H9 (cell line): ENCODE measurements around the gene AGXT. TPM values are rescaled to one million over a fixed set of nuclear protein-coding genes. Genes with fewer than 3 reads are reported as not detected.

Experiments used
- DNase-seq: peaks from one replicate; pipeline ENCODE4 v3.0.0-alpha.2; 2017
- H2AFZ ChIP-seq: one replicate; pipeline ENCODE4 v1.6.1; 2013; ENCODE audit warnings: mild to moderate bottlenecking, low read length, control low read depth, moderate library complexity
- H2AK5ac ChIP-seq: 2 replicates; pipeline ENCODE4 v1.6.1; 2013; ENCODE audit warnings: low read length, control low read depth, mixed read lengths; ENCODE audit not compliant: insufficient read length
- H2BK120ac ChIP-seq: one replicate; pipeline ENCODE4 v1.6.1; 2013; ENCODE audit warnings: low read depth, mild to moderate bottlenecking, low read length, control low read depth, inconsistent platforms; ENCODE audit not compliant: poor library complexity, severe bottlenecking
- H2BK12ac ChIP-seq: 2 replicates; pipeline ENCODE4 v1.6.1; 2013; ENCODE audit warnings: low read length, control low read depth, mixed read lengths, low read depth; ENCODE audit not compliant: insufficient read length
- H2BK15ac ChIP-seq: 2 replicates; pipeline ENCODE4 v1.6.1; 2013; ENCODE audit warnings: low read depth, low read length, control low read depth
- H2BK20ac ChIP-seq: one replicate; pipeline ENCODE4 v1.6.1; 2013; ENCODE audit warnings: low read depth, mild to moderate bottlenecking, low read length, control low read depth, inconsistent platforms; ENCODE audit not compliant: poor library complexity, severe bottlenecking
- H2BK5ac ChIP-seq: 2 replicates; pipeline ENCODE4 v1.6.1; 2013; ENCODE audit warnings: low read length, control low read depth, mixed read lengths; ENCODE audit not compliant: insufficient read length
- H3K14ac ChIP-seq: 2 replicates; pipeline ENCODE4 v1.6.1; 2013; ENCODE audit warnings: low read length, control low read depth; ENCODE audit not compliant: insufficient read depth
- H3K18ac ChIP-seq: 2 replicates; pipeline ENCODE4 v1.6.1; 2013; ENCODE audit warnings: low read depth, mild to moderate bottlenecking, mixed read lengths, low read length, control low read depth; ENCODE audit not compliant: insufficient read length
- H3K23ac ChIP-seq: 2 replicates; pipeline ENCODE4 v1.6.1; 2013; ENCODE audit warnings: low read length, control low read depth, mixed read lengths, low read depth; ENCODE audit not compliant: insufficient read length
- H3K23me2 ChIP-seq: 2 replicates; pipeline ENCODE4 v1.6.1; 2013; ENCODE audit warnings: low read depth, mild to moderate bottlenecking, mixed read lengths, low read length, control low read depth; ENCODE audit not compliant: insufficient read length, poor library complexity, severe bottlenecking
- H3K27ac ChIP-seq: 2 replicates; pipeline ENCODE4 v1.5.1; 2013; ENCODE audit warnings: low read length, control low read depth, mixed read lengths, low read depth; ENCODE audit not compliant: insufficient read length
- H3K27me3 ChIP-seq: 2 replicates; pipeline ENCODE4 v1.6.1; 2013; ENCODE audit warnings: low read length, control low read depth, inconsistent platforms; ENCODE audit not compliant: insufficient read depth
- H3K4ac ChIP-seq: 2 replicates; pipeline ENCODE4 v1.6.1; 2013; ENCODE audit warnings: low read depth, mild to moderate bottlenecking, control low read depth, inconsistent platforms, low read length, moderate library complexity
- H3K4me1 ChIP-seq: 2 replicates; pipeline ENCODE4 v1.6.1; 2013; ENCODE audit warnings: low read length, control low read depth, inconsistent platforms; ENCODE audit not compliant: insufficient read depth
- H3K4me2 ChIP-seq: 2 replicates; pipeline ENCODE4 v1.6.1; 2013; ENCODE audit warnings: low read length, control low read depth, mixed read lengths; ENCODE audit not compliant: insufficient read length, insufficient read depth
- H3K56ac ChIP-seq: 2 replicates; pipeline ENCODE4 v1.6.1; 2013; ENCODE audit warnings: low read depth, mild to moderate bottlenecking, mixed read lengths, low read length, control low read depth; ENCODE audit not compliant: insufficient read length
- H3K79me1 ChIP-seq: 2 replicates; pipeline ENCODE4 v1.6.1; 2013; ENCODE audit warnings: low read depth, mild to moderate bottlenecking, moderate library complexity, low read length, control low read depth, inconsistent platforms; ENCODE audit not compliant: insufficient read depth, poor library complexity, severe bottlenecking
- H3K79me2 ChIP-seq: 2 replicates; pipeline ENCODE4 v1.6.1; 2013; ENCODE audit warnings: low read length, control low read depth, inconsistent platforms; ENCODE audit not compliant: insufficient read depth
- H3K9ac ChIP-seq: 2 replicates; pipeline ENCODE4 v1.6.1; 2013; ENCODE audit warnings: low read length, control low read depth, mixed read lengths; ENCODE audit not compliant: insufficient read length; ENCODE audit errors: extremely low read depth
- H3K9me3 ChIP-seq: one replicate; pipeline ENCODE4 v1.6.1; 2013; ENCODE audit warnings: low read depth, low read length, inconsistent platforms; ENCODE audit not compliant: control insufficient read depth
- H3T11ph ChIP-seq: one replicate; pipeline ENCODE4 v1.6.1; 2013; ENCODE audit warnings: mild to moderate bottlenecking, low read length, control low read depth, inconsistent platforms
- H4K20me1 ChIP-seq: one replicate; pipeline ENCODE4 v1.6.1; 2013; ENCODE audit not compliant: control insufficient read depth, insufficient read length, insufficient read depth
- H4K5ac ChIP-seq: 2 replicates; pipeline ENCODE4 v1.6.1; 2013; ENCODE audit warnings: low read depth, mild to moderate bottlenecking, mixed read lengths, low read length, control low read depth; ENCODE audit not compliant: insufficient read length
- H4K8ac ChIP-seq: replicated peaks from 2 replicates; pipeline ENCODE4 v1.6.1; 2013; ENCODE audit warnings: low read length, control low read depth, mixed read lengths, low read depth; ENCODE audit not compliant: insufficient read length
- H4K91ac ChIP-seq: 2 replicates; pipeline ENCODE4 v1.6.1; 2013; ENCODE audit warnings: low read depth, mild to moderate bottlenecking, moderate library complexity, mixed read lengths, low read length, control low read depth; ENCODE audit not compliant: insufficient read length
- H3K27ac Mint-ChIP-seq, 3 experiments: 2 replicates in 2 of 3; 3 replicates in 1 of 3; pipeline ENCODE4 v1.8.0; 2020 to 2021; ENCODE audit warnings: mixed read lengths in 3 of 3, mild to moderate bottlenecking in 1 of 3, moderate library complexity in 1 of 3
- H3K27me3 Mint-ChIP-seq: 2 replicates; pipeline ENCODE4 v1.8.0; 2021; ENCODE audit warnings: low read depth, mild to moderate bottlenecking, moderate library complexity, mixed read lengths
- H3K36me3 Mint-ChIP-seq, 3 experiments: 2 replicates in 2 of 3; 3 replicates in 1 of 3; pipeline ENCODE4 v1.8.0; 2020 to 2021; ENCODE audit warnings: low read depth in 3 of 3, mixed read lengths in 3 of 3; ENCODE audit not compliant: insufficient read depth in 1 of 3
- H3K4me1 Mint-ChIP-seq, 2 experiments: 2 replicates each; pipeline ENCODE4 v1.8.0; 2020; ENCODE audit warnings: mixed read lengths in 2 of 2
- H3K4me3 Mint-ChIP-seq, 2 experiments: 2 replicates in 1 of 2; 3 replicates in 1 of 2; pipeline ENCODE4 v1.8.0; 2020 to 2021; ENCODE audit warnings: mild to moderate bottlenecking in 2 of 2, mixed read lengths in 2 of 2, moderate library complexity in 1 of 2
- H3K9me3 Mint-ChIP-seq, 2 experiments: 2 replicates in 1 of 2; 3 replicates in 1 of 2; pipeline ENCODE4 v1.8.0; 2020; ENCODE audit warnings: mild to moderate bottlenecking in 2 of 2, mixed read lengths in 2 of 2, moderate library complexity in 1 of 2
- CTCF ChIP-seq: fragments of 200-600 bp; sonication (generic); conservative IDR thresholded peaks from 3 replicates; pipeline ENCODE4 v1.8.0; 2021; ENCODE audit warnings: antibody characterized with exemption, mild to moderate bottlenecking
- WGBS: extraction: QIAGEN DNeasy Blood & Tissue Kit; methylation state at CpG from one replicate; pipeline ENCODE4 v1.1.7; 2013; ENCODE audit warnings: missing lambda C conversion rate, low lambda C conversion rate, mixed read lengths; ENCODE audit not compliant: insufficient read length; ENCODE audit errors: extremely low coverage; 5-methylcytosine and 5-hydroxymethylcytosine counted together
- total RNA-seq: library from RNA; stranded (reverse); gene quantifications from 2 replicates; pipeline ENCODE4 v1.2.1, GENCODE V29; 2021

Gene AGXT
- total RNA-seq, 1 experiment from 2014 or later: not detected

- Histone ChIP-seq H3K56ac (no peak overlapping the region), H3K14ac (no peak overlapping the region), H3K9me3 (no peaks in the 10 kb centered on the region), H2BK5ac (no peak overlapping the region), H4K91ac (no peak overlapping the region), H2BK20ac (no peak overlapping the region), H4K8ac (no peak overlapping the region), H3K9ac (no peak overlapping the region), H2AFZ (no peak overlapping the region), H2BK12ac (no peak overlapping the region), H3T11ph (no peak overlapping the region), H4K20me1 (no peaks in the 10 kb centered on the region), H3K4ac (no peak overlapping the region), H3K27me3 (no peaks in the 10 kb centered on the region), H2BK120ac (no peak overlapping the region), H3K4me1 (no peaks in the 10 kb centered on the region), H3K4me2 (no peak overlapping the region), H3K27ac (no peak overlapping the region), H3K18ac (no peak overlapping the region), H2BK15ac (no peak overlapping the region), H2AK5ac (no peak overlapping the region), H3K23me2 (no peaks in the 10 kb centered on the region), H3K23ac (no peak overlapping the region), H4K5ac (no peak overlapping the region), H3K79me2 (no peaks in the 10 kb centered on the region), H3K79me1 (no peaks in the 10 kb centered on the region)
- Mint-ChIP-seq H3K36me3 (no peaks in the 10 kb centered on the region), H3K4me1 (no peaks in the 10 kb centered on the region; a peak in 1 of 4 replicates), H3K27ac (no peak overlapping the region), H3K9me3 (no peaks in the 10 kb centered on the region), H3K27me3 (peaks cover 2% of the 10 kb centered on the region), H3K4me3 (no peak overlapping the region)
- TF ChIP-seq CTCF: no peak
- WGBS: no CpG with 5 or more reads among the region's 3 CpGs
- DNase-seq: no peak
These were observed 4.1 kb upstream of the AGXT start for GRCh38 chr2:240864475-240864874.
